CD4-positive, alpha-beta T cell treated with Interleukin-21 for 1 hour (primary cell): ENCODE results near the gene ADAM10.
"Not testable (repeated sequence)": the region's sequence is repeated elsewhere in the genome, so short reads cannot be mapped to it uniquely, and the experiment has no call there.

Source experiments
- DNase-seq: peaks from one replicate; pipeline ENCODE4 v3.0.0-alpha.2; 2020

The ADAM10 gene

DNA sequence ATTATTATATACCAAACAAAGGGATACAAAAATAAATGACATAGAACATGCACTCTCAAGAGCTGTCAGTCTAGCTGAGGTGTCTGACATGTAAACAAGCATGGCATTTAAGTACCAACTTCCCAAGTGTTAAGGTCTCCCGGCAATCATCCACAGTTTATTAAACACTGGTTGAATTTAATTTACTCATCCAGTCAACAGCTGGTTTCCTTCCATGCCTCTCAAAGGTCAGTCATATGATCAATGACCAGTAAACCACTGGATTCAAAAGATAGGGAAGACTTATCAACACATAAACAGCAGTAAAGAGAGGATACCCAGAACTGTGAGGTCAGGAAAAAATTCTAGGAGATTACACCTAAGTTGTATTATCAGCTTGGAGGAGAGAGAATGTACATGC, 80.4 kb downstream of the ADAM10 start:
- DNase-seq: no peak

DNA sequence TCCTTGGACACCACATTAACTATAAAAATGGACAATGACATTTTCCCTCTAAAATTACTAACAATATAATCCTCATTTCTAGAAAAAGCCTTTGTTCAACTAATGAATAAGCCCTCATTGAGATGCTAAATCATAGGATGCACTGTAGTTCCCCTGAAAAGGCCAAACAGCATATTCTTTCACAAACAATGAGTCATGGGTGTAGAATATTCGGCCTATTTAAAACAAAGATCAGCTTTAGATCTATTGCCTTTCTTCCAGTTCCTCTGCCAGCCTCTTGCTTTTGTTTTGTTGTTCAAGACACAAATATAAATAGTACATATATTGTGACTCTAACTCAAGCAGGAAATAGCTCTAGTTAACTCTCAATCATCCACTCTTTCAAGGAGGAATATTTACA, 82.5 kb downstream of the ADAM10 start:
- DNase-seq: no peak

DNA sequence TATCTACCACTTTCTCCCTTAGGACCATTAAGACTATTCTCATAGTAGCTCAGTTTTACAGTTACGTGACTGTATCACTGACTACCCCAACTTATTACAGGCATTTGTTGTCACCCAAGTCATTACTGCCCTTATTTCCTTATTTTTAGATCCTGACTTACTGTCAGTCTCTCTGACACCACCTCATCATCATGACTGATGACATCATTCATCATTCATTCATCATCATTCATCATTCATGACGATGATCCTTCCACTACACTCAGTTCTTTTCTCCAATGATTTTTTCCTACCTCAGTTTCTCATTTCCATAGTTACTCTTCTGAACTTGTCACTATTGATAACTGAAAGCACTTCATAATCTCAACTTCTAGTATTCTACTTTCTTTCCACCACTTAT, 83.8 kb downstream of the ADAM10 start:
- DNase-seq: no peak

DNA sequence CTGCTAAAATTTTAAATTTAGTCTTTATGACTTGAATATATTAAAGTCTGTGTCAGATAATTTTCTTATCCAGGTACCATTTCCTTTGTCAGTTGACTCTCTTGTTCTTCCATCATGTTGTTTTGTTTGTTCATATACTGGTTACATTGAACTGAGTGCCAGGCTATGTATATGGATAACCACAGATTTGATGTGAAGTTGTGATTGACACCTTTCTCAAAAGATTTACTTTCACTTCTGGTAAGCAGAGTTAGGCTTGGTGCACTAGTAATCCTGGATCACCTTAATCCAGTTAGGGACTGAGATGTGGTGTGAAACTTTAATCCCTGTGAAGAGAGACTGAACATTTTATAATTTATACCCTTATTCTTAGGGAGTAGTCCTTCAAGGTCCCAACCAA, 99.4 kb downstream of the ADAM10 start:
- DNase-seq: peak; percentile 4

DNA sequence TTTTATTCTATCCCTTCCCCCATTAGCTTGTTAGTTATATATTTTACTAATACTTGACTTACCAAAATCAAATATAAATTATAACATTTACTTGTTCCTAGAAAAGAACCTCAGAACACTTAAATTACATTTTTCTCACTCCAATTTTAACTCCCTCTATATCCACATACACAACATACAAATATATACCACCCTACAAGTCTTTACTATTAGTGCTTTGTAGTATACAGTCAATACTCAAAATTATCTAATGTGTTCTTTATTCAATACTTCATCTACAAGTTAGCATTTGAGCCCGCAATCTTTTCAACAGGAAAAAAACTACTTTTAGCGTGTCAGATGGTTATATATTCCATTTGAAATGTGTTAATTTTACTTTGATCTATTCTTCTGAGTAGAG, 100.3 kb downstream of the ADAM10 start:
- DNase-seq: no peak

DNA sequence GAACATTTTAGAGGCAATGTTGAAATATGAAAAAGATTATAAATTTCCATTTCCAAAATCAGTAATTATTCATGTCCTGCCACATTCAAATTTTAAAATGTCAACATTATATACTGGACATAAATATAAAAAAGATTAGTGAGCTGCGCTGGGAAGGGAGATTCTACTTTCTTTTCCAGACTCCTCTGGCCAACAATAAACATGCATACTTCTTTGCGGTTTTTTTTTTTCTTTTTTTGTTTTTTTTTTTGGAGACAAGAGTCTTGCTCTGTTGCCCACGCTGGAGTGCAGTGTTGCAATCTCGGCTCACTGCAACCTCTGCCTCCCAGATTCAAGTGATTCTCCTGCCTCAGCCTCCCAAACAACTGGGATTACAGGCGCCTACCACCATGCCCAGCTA, 105.5 kb downstream of the ADAM10 start:
- DNase-seq: no peak

DNA sequence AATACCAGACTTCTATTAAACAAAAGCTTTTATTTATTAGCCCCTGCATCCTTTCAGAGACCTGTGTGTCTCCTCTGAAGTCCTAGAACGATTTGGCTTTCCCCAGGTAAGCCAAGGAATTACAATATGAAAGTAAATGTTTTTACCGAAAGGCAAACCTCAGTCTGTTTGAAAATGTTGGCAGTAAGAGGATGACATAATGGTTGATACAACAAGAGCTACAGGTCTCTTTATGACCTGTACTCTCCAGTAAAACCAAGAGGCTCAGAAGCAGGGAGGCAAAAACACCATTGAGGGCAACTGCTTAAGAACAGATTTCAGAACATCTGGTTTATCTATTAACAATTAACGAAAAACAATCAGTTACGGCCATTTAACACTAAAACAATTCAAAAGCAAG, 107.8 kb downstream of the ADAM10 start:
- no peak for DNase-seq

DNA sequence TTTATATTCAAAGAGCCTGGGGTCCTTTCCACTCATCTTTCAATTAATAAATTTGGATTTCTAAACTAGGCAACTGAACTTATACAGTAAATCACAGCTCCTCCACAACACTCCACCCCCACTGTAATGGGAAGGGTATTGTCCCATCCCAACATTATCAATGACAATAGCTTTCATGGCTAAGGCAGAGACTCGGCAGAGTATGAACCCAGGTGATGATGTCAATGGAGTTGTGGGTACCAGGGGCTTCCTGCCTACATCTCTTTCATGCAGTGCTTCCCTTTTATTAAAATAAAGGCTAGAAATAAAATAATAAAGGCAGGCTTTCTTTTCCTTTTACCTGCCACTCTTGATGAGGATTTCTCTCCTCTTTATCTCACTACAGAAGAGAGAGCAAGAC, 109.5 kb downstream of the ADAM10 start:
- DNase-seq: no peak

DNA sequence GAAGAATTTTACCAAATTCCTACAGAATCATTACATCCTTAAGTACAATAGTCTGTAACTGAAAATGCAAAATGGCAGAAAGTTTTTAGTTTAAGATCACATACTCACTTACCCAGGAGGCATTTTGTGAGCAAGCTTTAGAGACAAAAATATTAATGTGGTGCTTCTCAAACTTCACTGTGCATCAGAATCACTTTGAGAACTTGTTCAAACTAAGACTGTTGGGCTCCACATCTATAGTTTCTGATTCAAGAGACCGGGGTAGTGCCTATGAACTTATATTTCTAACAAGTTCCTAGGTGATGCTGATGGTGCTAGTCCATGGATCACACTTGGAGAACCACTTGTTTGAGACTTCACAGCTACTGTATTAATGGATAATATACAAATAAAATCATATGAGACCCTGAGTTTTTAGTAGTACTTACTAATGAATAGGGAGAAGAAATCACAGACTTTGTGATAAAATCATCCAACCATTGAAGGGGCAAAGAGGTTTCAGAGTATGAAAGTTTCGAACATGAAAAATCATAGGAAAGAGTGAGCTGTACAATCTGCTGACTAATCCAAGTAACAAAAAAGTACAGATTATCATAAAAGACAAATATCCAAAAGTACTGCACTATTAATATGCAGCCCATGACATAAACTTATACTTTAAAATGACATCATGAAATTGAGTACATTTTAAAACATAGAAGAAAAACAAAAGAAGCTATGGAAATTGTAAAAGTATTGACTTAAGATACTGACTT, 110.3 kb downstream of the ADAM10 start:
- DNase-seq: no peak

DNA sequence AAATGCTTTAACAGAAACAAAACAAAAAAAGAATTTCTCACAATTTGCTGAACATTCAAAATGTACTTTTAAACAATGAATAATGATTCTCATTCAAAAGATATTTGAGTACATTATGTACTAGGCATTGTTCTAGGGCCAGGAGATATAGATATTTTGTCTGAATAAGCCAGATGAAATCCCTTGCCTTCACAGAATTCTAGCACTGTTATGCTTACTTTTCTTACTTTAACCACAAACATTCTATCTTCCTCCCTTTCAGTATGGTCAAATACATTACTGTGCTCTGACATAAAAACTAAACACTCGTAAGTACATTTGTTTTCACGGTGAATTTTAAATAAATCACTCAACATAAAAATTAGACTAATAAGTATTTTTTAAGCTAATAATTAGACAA, 116.7 kb downstream of the ADAM10 start:
- no peak for DNase-seq

DNA sequence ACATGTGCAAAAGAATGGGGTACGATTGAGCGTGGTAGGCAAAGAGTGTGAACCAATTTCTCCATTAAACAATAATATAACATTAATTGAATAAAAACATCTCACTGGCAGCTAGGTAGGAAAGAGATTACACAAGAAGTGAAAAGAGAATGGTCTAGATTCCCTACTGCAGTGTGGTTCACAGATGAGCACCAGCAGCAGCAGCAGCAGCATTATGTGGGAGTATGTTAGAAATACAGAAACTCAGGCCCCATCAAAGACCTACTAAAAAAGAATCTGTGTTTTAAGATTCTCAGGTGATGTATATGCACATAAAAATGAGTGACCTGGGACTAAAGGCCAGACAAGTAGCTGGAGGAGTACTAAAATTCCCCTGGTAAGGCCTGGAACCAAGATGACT, 118.2 kb downstream of the ADAM10 start:
- no peak for DNase-seq

DNA sequence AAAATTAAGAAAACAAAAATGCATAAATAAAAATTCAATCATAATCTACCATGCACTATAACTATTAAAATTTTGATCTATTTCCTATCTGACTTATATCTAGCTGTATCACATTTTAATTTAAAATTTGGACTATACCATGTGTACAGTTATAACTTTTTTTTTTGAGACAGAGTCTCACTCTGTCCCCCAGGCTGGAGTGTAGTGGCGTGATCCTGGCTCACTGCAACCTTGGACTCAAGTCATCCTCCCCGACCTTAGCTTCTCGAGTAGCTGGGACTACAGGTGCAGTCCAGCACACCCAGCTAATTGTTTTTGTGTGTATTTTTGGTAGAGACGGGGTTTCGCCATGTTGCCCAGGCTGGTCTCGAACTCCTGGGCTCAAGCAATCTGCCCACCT, 119.9 kb downstream of the ADAM10 start:
- no peak for DNase-seq

DNA sequence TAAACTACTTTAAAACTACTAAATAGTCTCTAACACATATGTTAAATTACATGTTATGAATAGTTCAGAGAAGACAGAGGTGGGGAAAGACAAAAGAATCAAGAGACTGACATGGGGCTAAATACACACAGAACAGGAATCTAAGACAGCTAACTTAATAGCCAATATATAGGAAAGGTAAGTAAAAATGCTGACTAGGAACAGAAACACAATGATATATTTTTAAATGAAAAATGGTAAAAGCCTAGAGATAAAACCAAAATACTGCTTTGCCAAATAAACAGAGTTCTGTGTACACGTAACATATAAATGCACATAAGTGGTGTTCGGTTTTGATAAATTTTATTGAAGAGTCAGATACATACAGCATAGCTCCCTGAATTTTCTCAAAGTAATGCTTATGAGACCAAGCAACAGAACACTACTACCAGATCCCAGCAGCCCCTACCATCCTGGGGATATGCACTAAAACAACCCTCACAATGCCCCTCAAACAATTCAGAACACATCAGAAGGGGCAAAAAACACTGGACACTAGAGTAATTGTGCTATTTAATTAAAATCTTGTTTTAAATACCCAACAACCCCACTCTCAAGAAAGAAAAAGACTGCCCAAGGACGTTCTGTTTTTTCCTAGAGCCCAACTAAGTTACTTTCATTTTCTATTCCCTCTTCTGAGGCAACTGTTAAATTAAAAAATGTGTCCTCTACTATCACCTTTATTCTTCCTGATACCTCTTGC, 121.1 kb downstream of the ADAM10 start:
- peak; percentile 26 for DNase-seq

DNA sequence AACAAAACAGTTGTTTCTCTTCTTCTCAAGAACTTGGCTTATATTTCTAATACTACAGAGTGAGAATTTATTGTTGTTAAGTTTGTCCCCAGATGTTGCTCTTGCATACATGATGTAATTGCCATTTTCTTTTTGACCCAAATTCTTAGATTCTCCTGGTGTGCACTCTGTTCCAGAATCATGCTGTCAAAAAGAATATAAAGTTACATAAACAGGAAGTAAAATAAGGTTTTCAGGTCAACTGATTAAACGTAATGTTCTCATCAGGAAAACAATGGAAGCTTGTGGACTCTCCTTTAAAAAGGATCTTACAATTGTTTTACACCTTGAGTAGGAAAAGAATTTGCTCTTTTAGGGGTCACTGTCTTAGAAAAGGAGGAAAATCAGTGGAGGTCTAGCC, 121.8 kb downstream of the ADAM10 start:
- DNase-seq: peak; percentile 34

DNA sequence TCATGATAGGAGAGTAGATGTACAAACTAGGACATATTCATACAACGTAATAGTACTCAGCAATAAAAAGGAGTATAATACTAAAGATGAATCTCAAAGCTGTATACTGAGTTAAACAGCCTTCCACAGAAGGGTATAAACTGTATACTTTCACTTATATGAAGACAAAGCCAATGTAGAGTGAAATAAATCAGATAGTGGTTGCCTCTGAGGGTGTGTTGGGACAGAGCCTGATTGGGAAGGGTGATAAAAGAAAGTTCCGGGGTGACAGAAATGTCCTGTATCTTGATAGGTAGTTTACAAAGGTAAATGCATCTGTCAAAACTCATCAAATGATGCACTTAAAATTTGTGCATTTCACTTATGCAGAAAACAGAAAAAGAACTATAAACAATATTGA, 122.5 kb downstream of the ADAM10 start:
- peak; percentile 20 for DNase-seq

DNA sequence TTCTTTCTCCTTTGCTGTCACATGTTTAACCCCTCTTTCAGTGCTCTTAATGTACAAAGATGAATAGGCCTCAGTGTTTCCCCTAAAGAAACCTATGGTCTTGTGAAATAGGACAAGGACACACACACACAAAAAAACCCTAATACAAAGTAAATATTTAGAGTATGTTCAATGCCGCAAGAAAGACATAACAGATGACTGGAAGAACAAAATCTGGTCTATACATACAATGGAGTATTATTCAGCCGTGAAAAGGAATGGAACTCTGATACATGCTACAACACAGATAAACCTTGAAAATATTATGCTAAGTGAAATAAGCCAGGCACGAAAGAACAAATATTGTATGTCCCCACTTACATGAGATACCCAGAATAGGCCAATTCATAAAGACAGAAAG, 123.1 kb downstream of the ADAM10 start:
- DNase-seq: no peak

DNA sequence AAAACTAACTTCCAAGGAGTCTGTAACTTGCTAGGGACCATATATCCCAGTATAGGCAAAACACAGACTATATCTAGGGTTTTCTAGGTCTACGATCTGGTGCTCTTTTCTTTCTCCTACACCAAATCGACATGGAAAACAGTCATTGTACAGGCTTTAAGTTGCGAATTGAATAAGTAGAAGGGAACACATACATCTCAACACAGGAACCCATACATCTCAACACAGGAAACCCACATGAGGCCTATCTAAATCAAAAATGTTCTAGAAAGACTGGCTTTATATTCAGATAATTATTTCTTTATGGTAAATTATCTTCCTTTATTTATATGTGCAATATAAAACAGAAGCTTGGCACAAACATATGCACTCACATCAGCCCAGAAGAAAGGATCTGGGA, 126.6 kb downstream of the ADAM10 start:
- DNase-seq: no peak

DNA sequence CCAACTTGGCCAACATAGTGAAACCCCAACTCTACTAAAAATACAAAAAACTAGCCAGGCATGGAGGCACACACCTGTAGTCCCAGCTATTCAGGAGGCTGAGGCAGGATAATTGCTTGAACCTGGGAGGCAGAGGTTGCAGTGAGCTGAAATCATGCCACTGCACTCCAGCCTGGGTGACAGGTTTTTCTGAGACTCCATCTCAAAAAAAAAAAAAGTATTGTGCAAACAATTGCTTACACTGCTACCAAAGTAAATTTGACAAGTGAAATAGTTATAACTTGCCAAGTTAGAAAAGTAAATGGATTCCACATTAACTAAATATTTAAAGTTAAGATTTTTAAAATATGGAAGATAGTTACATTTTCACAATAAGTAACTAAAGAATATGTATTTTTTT, 129.2 kb downstream of the ADAM10 start:
- not testable (repeated sequence) for DNase-seq

DNA sequence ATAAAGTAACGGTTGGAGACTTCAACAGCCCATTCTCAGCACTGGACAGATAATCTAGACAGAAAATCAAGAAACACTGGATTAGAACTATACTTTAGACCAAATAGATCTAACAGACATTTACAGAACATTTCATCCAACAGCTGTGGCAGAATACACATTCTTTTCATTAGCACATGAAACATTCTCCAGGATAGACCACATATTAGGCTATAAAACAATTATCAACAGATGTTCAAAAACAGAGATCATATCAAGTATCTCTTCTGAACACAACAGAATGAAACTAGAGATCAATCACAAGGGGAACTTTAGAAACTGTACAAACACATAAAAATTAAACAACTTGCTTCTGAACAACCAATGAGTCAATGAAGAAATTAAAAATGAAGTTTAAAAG, 133.3 kb downstream of the ADAM10 start:
- no peak for DNase-seq

DNA sequence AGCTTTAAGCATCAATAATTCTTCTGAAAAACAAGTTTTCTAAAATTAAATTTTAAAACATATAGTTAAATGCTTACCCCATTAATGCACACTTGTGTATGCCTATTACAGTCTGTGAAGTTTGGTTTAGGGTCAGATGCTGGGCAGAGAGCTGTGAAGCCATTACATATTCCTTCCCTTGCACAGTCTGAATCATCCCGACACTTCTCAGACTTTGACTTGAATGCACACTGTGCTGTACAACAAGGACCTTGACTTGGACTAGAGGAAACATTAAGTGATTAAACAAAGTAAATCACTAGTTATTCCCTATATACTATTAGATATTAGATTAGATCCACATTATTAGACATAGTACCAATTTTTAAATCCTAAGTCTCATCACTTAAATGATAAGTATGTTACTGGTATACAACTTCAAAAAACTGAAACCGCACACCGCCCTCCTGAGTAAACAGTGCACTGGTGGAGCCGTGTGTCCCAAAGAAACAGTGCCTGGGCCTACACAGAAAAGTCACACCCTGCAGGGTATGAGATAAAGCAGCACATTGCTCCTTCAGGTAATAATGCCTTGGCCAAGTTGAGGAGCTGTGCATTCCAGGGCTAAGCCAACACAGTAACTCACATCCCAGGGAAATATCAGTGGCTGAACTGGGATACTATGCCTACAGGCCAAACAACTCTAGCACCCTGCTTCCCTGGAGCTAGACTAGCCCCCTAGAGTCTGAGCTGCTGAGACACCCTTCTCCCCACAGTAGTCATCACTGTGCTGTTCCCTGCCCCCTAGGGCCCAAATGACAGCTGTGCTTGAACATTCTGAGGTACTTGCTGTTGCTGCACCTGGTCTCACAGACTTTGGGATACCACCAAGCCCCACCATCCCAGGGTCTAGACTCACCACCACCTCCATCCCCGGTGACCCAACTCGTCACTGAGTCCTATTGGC, 137.5 kb downstream of the ADAM10 start:
- no peak for DNase-seq

DNA sequence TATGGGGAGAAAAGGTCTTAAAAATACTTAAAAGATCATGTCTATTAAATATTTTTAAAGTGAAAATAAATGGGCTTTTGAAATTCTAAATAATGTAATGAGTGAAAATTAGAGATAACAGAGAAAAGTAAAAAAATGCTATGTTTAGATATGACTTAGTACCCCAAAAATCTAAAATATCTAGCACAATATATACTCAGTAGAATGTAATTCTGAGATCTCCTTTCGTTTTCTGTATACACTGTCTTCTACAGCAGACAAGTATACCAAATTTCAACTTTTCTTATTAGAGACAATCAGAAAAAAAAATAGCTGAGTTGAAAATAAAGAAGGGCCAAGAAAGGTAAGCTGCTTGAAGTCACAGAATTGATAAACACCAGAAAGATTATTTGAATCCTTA, 140.8 kb downstream of the ADAM10 start:
- DNase-seq: no peak

DNA sequence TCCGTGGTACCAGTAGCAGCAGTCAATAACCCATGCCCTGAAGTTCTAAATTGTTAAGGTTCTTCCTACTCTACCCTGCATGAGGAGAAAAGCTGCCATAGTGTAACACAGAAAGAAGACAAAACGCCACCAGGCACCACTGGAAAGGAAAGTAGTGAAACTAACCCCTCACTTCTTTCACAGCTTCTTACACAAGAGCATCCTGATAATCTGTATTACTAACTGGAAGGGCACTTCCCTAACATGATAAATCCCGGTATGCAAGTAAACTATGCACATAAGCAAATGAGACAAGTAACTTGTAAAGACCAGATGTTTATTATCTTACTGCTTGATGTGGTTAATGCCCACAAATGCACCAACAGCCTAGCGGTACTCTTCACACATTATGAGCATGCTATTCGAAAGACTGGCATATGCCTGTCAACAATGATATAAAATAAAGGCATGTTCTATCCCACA, 141.3 kb downstream of the ADAM10 start:
- DNase-seq: peak; percentile 37

DNA sequence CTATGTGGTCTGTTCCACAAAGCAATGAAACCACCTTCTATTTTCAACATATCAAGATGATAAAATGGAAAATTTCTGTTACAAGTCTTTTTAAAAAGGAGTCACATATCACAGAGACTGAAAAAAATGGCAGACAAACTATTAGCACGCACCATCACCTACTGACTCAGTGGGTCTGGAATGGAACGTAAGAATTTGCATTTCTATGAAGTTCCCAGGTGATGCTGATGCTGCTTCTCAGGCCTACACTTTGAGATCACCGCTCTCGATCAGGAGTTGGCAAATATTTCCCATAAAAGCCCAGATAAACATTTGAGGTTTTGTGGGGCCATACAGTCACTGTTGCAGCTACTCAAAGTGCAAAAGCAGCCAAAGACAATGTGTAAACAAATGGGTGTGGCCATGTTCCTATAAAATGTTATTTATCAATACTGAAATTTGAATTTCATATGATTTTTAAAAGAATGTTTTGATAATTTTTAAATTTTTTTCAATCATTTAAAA, 142.9 kb downstream of the ADAM10 start:
- no peak for DNase-seq
